ENCODE results near the gene CCSER1. TPM values are rescaled to one million over a fixed set of nuclear protein-coding genes. Genes with fewer than 3 reads are reported as not detected.
"Not testable (repeated sequence)": the region's sequence is repeated elsewhere in the genome, so short reads cannot be mapped to it uniquely, and the experiment has no call there.

CCSER1 gene
- total RNA-seq, 3 donors from 2014 or later (not counting 1 experiment from before 2014, with no cell fraction given) = 0.87 to 1.1 (median 1.1) TPM

DNA sequence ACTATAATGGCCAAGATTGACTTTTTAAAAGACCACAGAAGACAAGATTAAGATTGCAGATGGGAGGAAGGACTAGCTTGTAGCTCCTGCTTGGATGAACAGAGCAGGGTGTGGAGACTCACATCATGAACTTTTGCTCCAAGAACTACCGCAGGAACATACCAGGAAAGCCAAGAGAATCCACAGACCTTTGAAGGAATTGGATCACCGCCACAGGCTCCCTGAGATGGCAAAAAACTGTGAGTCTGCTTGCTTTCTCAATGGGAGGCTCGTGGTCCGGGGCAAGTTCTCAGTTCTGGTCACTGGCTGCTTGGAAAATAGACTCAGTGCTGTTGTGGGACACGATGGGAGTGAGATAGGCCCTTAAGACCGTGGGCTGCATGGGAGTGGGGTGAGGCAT is 276.6 kb downstream of the CCSER1 start:
- no peak for ATAC-seq
- intact Hi-C loops (cut with micrococcal nuclease) = no loop called here

GRCh38 chr4:90407897-90408296 is 280.7 kb downstream of the CCSER1 start:
- H3K36me3 Mint-ChIP-seq; H3K4me3 Mint-ChIP-seq; H3K27me3 Mint-ChIP-seq (ENCODE audit: low read depth in 2 of 2); intact Hi-C loops (cut with micrococcal nuclease); H3K4me3 ChIP-seq (ENCODE audit: low read length); DNase-seq; H3K27ac Mint-ChIP-seq; H3K9me3 ChIP-seq (ENCODE audit: control insufficient read depth, insufficient read depth, low read length); H3K27ac ChIP-seq (ENCODE audit: low read length); ATAC-seq; H3K27me3 ChIP-seq (ENCODE audit: control insufficient read depth, insufficient read depth, low read length); H3K4me1 Mint-ChIP-seq; H3K4me1 ChIP-seq (ENCODE audit: control insufficient read depth, insufficient read depth, low read length); H3K36me3 ChIP-seq (ENCODE audit: control insufficient read depth, insufficient read depth, low read length): not testable (repeated sequence)
- 95% methylated on average over 11 of the region's 11 CpGs for WGBS (ENCODE audit: insufficient coverage)
- H3K9me3 Mint-ChIP-seq = peaks cover 14 to 18% of the 10 kb centered on the region in 2 donors

More for the DNA sequence above, 276.6 kb downstream of the CCSER1 start:
- Histone ChIP-seq H3K9me3 (ENCODE audit: control insufficient read depth, insufficient read depth, low read length) (no peaks in the 10 kb centered on the region), H3K4me1 (ENCODE audit: control insufficient read depth, insufficient read depth, low read length) (no peaks in the 10 kb centered on the region), H3K36me3 (ENCODE audit: control insufficient read depth, insufficient read depth, low read length) (no peaks in the 10 kb centered on the region), H3K4me3 (ENCODE audit: low read length) (no peak overlapping the region), H3K27ac (ENCODE audit: low read length) (no peak overlapping the region), H3K27me3 (ENCODE audit: control insufficient read depth, insufficient read depth, low read length) (no peaks in the 10 kb centered on the region)
- Mint-ChIP-seq H3K27me3 (ENCODE audit: low read depth in 2 of 2) (no peaks in the 10 kb centered on the region), H3K27ac (no peak overlapping the region), H3K4me3 (no peak overlapping the region), H3K4me1 (no peaks in the 10 kb centered on the region), H3K36me3 (peaks cover 8% of the 10 kb centered on the region), H3K9me3 (peaks cover 10 to 13% of the 10 kb centered on the region in 2 donors)
- DNase-seq = no peak
- 79% methylated on average over 6 of the region's 6 CpGs for WGBS (ENCODE audit: insufficient coverage)
- TF ChIP-seq, protein P1, sequence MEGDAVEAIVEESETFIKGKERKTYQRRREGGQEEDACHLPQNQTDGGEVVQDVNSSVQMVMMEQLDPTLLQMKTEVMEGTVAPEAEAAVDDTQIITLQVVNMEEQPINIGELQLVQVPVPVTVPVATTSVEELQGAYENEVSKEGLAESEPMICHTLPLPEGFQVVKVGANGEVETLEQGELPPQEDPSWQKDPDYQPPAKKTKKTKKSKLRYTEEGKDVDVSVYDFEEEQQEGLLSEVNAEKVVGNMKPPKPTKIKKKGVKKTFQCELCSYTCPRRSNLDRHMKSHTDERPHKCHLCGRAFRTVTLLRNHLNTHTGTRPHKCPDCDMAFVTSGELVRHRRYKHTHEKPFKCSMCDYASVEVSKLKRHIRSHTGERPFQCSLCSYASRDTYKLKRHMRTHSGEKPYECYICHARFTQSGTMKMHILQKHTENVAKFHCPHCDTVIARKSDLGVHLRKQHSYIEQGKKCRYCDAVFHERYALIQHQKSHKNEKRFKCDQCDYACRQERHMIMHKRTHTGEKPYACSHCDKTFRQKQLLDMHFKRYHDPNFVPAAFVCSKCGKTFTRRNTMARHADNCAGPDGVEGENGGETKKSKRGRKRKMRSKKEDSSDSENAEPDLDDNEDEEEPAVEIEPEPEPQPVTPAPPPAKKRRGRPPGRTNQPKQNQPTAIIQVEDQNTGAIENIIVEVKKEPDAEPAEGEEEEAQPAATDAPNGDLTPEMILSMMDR (IDR thresholded peaks at IDR 0.05) = no peak

DNA sequence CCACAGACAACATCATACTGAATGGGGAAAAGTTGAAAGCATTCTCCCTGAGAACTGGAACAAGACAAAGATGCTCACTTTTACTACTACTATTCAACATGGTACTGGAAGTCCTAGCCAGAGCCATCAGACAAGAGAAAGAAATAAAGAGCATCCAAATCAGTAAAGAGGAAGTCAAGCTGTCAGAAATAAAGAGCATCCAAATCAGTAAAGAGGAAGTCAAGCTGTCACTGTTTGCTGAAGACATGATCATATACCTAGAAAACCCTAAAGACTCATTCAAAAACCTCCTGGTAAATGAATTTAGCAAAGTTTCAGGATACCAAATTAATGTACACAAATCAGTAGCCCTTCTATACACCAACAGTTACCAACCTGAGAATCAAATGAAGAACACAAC is 285.6 kb downstream of the CCSER1 start:
- H3K27ac Mint-ChIP-seq; H3K4me3 Mint-ChIP-seq; H3K9me3 ChIP-seq (ENCODE audit: control insufficient read depth, insufficient read depth, low read length); H3K27me3 ChIP-seq (ENCODE audit: control insufficient read depth, insufficient read depth, low read length); H3K4me1 ChIP-seq (ENCODE audit: control insufficient read depth, insufficient read depth, low read length); intact Hi-C loops (cut with micrococcal nuclease); H3K27ac ChIP-seq (ENCODE audit: low read length); H3K4me1 Mint-ChIP-seq; H3K36me3 Mint-ChIP-seq; DNase-seq; H3K4me3 ChIP-seq (ENCODE audit: low read length); H3K27me3 Mint-ChIP-seq (ENCODE audit: low read depth in 2 of 2); ATAC-seq; H3K36me3 ChIP-seq (ENCODE audit: control insufficient read depth, insufficient read depth, low read length): not testable (repeated sequence)
- peaks cover 7 to 11% of the 10 kb centered on the region in 2 donors for H3K9me3 Mint-ChIP-seq

DNA sequence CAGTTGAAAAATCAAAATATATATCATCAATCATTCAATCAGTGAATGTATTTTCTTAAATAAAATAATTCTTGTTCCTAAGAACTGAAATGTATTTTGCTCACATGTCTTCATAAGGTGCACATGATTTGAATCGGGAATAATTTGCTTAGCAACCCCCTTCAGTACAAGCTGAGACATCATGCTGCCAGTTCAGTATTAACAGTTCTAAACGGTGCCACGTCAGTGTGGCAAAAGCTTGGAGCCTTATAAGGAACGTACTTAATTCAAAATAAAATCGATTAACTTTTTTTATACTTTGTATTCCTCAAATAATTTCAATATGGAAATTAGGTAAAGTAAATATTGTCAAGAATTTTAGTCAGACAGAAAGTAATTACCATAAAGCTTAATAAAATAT is 287.9 kb downstream of the CCSER1 start:
- 97% methylated on average over 4 of the region's 5 CpGs for WGBS (ENCODE audit: insufficient coverage)
- TF ChIP-seq, protein P1 (IDR thresholded peaks at IDR 0.05) = no peak
- Histone ChIP-seq H3K4me1 (ENCODE audit: control insufficient read depth, insufficient read depth, low read length) (no peaks in the 10 kb centered on the region), H3K9me3 (ENCODE audit: control insufficient read depth, insufficient read depth, low read length) (no peaks in the 10 kb centered on the region), H3K27ac (ENCODE audit: low read length) (no peak overlapping the region), H3K27me3 (ENCODE audit: control insufficient read depth, insufficient read depth, low read length) (no peaks in the 10 kb centered on the region), H3K4me3 (ENCODE audit: low read length) (no peak overlapping the region), H3K36me3 (ENCODE audit: control insufficient read depth, insufficient read depth, low read length) (no peaks in the 10 kb centered on the region)
- Mint-ChIP-seq H3K4me3 (no peak overlapping the region), H3K27ac (no peak overlapping the region), H3K27me3 (ENCODE audit: low read depth in 2 of 2) (no peaks in the 10 kb centered on the region), H3K9me3 (peaks cover 5 to 8% of the 10 kb centered on the region in 2 donors), H3K4me1 (no peaks in the 10 kb centered on the region), H3K36me3 (no peaks in the 10 kb centered on the region)
- ATAC-seq (no peak), DNase-seq (no peak)
- intact Hi-C loops (cut with micrococcal nuclease) = no loop called here
